HepG2 (cell line): ENCODE measurements around the gene CIAO3. TPM values are rescaled to one million over a fixed set of nuclear protein-coding genes. Genes with fewer than 3 reads are reported as not detected.
A peak's percentile ranks its signal among the peaks of the same experiment; 100 is the strongest.

ENCODE experiments used
- ATAC-seq: fragments of 200-7000 bp; cut with Tn5 transposase; 3 replicates; pipeline ENCODE4 v1.9.1; 2020; ENCODE audit warnings: mild to moderate bottlenecking, moderate library complexity
- BruUV-seq: library from RNA; stranded (reverse); fragments of 400-500 nt; replicated peaks from 2 replicates; lab custom pipeline; 2021; lab: Mats Ljungman, UMichigan
- CTCF ChIA-PET: fragments of 300-600 bp; formaldehyde crosslinking; extraction: SDS; loops from one replicate; lab custom pipeline; 2021; ENCODE audit warnings: low total read pairs, inconsistent platforms, low intra/inter-chr PET ratio; lab: Yijun Ruan, JAX
- POLR2A ChIA-PET: fragments of 350-600 bp; sonication (Branson Sonifier 250); formaldehyde crosslinking; loops from one replicate; lab custom pipeline; 2020; ENCODE audit warnings: antibody characterized with exemption, inconsistent platforms; lab: Yijun Ruan, JAX
- DNase-seq: peaks from one replicate; pipeline ENCODE4 v3.0.0-alpha.2; 2015; ENCODE audit warnings: low spot score
- FAIRE-seq: peaks from 3 replicates; lab custom pipeline; 2011; peaks lifted over from hg19 to GRCh38; lab: Jason Lieb, UNC
- H2AFZ ChIP-seq: one replicate; pipeline ENCODE4 v1.6.1; 2011; ENCODE audit warnings: low read length, inconsistent platforms
- H3K27ac ChIP-seq: fragments of 300-600 bp; 3 replicates; pipeline ENCODE4 v1.8.0; 2011; ENCODE audit warnings: mixed run types, mild to moderate bottlenecking, mixed read lengths, low read length, inconsistent platforms; ENCODE audit not compliant: insufficient read depth; ENCODE audit errors: extremely low read length
- H3K27me3 ChIP-seq, 2 experiments: fragments of 200-600 bp in 1 of 2; 2 replicates in 1 of 2; 3 replicates in 1 of 2; pipeline versions ENCODE4 v1.6.0 to v1.8.0; 2011; ENCODE audit warnings: low read length in 2 of 2, mild to moderate bottlenecking in 2 of 2, moderate library complexity in 2 of 2, inconsistent platforms in 1 of 2; ENCODE audit not compliant: insufficient read depth in 2 of 2, control insufficient read depth in 1 of 2
- H3K36me3 ChIP-seq, 2 experiments: fragments of 200-600 bp in 1 of 2; replicated peaks in 1 of 2; 2 replicates in 1 of 2; 3 replicates in 1 of 2; pipeline versions ENCODE4 v1.5.1 to v1.8.0; 2011; ENCODE audit warnings: low read length in 2 of 2, inconsistent platforms in 1 of 2; ENCODE audit not compliant: insufficient read depth in 2 of 2, control insufficient read depth in 1 of 2
- H3K4me1 ChIP-seq: 2 replicates; pipeline ENCODE4 v1.5.1; 2012; ENCODE audit warnings: low read length, inconsistent platforms; ENCODE audit not compliant: insufficient read depth
- H3K4me2 ChIP-seq: 2 replicates; pipeline ENCODE4 v1.6.0; 2011; ENCODE audit warnings: low read depth, low read length, inconsistent platforms
- H3K4me3 ChIP-seq, 3 experiments: fragments of 200-600 bp in 1 of 3; sonication (generic), shearing (Covaris generic) in 1 of 3; replicated peaks in 1 of 3; 2 replicates each; pipeline ENCODE4 v1.5.1; 2011 to 2016; ENCODE audit warnings: low read length in 3 of 3, inconsistent platforms in 2 of 3, low read depth in 2 of 3, mild to moderate bottlenecking in 2 of 3, control low read depth in 1 of 3, mixed read lengths in 1 of 3; ENCODE audit not compliant: insufficient read depth in 1 of 3
- H3K79me2 ChIP-seq: one replicate; pipeline ENCODE4 v1.6.1; 2011; ENCODE audit warnings: low read length, inconsistent platforms; ENCODE audit not compliant: insufficient read depth
- H3K9ac ChIP-seq: 2 replicates; pipeline ENCODE4 v1.6.0; 2011; ENCODE audit warnings: mild to moderate bottlenecking, low read depth, low read length, inconsistent platforms; ENCODE audit not compliant: insufficient read depth
- H3K9me3 ChIP-seq: 2 replicates; pipeline ENCODE4 v1.5.1; 2012; ENCODE audit warnings: mild to moderate bottlenecking, low read length
- H4K20me1 ChIP-seq: 2 replicates; pipeline ENCODE4 v1.6.0; 2011; ENCODE audit warnings: inconsistent platforms, mild to moderate bottlenecking, low read length, moderate library complexity; ENCODE audit not compliant: insufficient read depth
- BRCA1 ChIP-seq: sonication (generic); formaldehyde crosslinking; IDR thresholded peaks from 2 replicates; pipeline ENCODE4 v1.4.0; 2020; ENCODE audit warnings: missing genetic modification reagents
- FOXM1 ChIP-seq: sonication (generic); formaldehyde crosslinking; IDR thresholded peaks from 2 replicates; pipeline ENCODE4 v1.5.0; 2020; ENCODE audit warnings: missing genetic modification reagents
- GTF2F1 ChIP-seq: fragments of 150-350 bp; IDR thresholded peaks from 2 replicates; pipeline ENCODE4 v1.6.1; 2014; ENCODE audit warnings: low read length
- HES4 ChIP-seq: sonication (generic); formaldehyde crosslinking; IDR thresholded peaks from 2 replicates; pipeline ENCODE4 v1.9.0; 2021; ENCODE audit warnings: mild to moderate bottlenecking, missing genetic modification reagents, borderline replicate concordance
- MTERF4 ChIP-seq: sonication (generic); formaldehyde crosslinking; IDR thresholded peaks from 2 replicates; pipeline ENCODE4 v1.8.0; 2023; ENCODE audit warnings: mild to moderate bottlenecking, missing genetic modification reagents
- MYPOP ChIP-seq: sonication (generic); formaldehyde crosslinking; IDR thresholded peaks from 2 replicates; pipeline ENCODE4 v1.8.1; 2023; ENCODE audit warnings: mild to moderate bottlenecking, moderate library complexity, missing genetic modification reagents
- TAF15 ChIP-seq: fragments of 200-400 bp; formaldehyde crosslinking; IDR thresholded peaks from one replicate; pipeline ENCODE4 v1.6.1; 2018; ENCODE audit warnings: mild to moderate bottlenecking, low read depth, low read length; ENCODE audit not compliant: poor library complexity, severe bottlenecking
- ZNF17 ChIP-seq: sonication (generic); formaldehyde crosslinking; IDR thresholded peaks from 2 replicates; pipeline ENCODE4 v1.5.0; 2020; ENCODE audit warnings: mild to moderate bottlenecking, missing genetic modification reagents
- ZNF263 ChIP-seq: sonication (generic); formaldehyde crosslinking; IDR thresholded peaks from 2 replicates; pipeline ENCODE4 v1.4.0; 2020; ENCODE audit warnings: missing genetic modification reagents
- ZNF326 ChIP-seq: sonication (generic); formaldehyde crosslinking; IDR thresholded peaks from 2 replicates; pipeline ENCODE4 v1.4.0; 2020; ENCODE audit warnings: missing genetic modification reagents, borderline replicate concordance
- WGBS: methylation state at CpG from one replicate; pipeline ENCODE4 v1.1.6; 2017; ENCODE audit warnings: low lambda C conversion rate; 5-methylcytosine and 5-hydroxymethylcytosine counted together
- in situ Hi-C: cut with HindIII; loops from 2 replicates; pipeline ENCODE4 v1.10.0; 2017; ENCODE audit warnings: low pct_unique_long_range_greater_than_20kb; ENCODE audit not compliant: extremely low pct_ligation_motif_present
- intact Hi-C: fragments of 100-400 bp; cut with micrococcal nuclease; formaldehyde crosslinking; loops from one replicate; pipeline ENCODE4 v1.10.0; 2022; ENCODE audit not compliant: unreplicated experiment
- polyA plus RNA-seq, 8 experiments: library from polyadenylated mRNA; depleted of rRNA in 3 of 8; stranded (reverse) in 7 of 8; unstranded in 1 of 8; fragments of >200 nt; fragmentation: Illumina TruSeq in 4 of 8; extraction: Trizol in 4 of 8; gene quantifications; 2 replicates each; pipeline versions ENCODE4 v1.2.1 to v1.2.3, GENCODE V29; 2011 to 2016; ENCODE audit warnings: low read depth in 4 of 8, missing spikeins in 1 of 8, mixed read lengths in 1 of 8; ENCODE audit not compliant: insufficient read depth in 1 of 8
- total RNA-seq, 5 experiments: library from RNA; depleted of rRNA; stranded (reverse); fragments of >200 nt; fragmentation: Illumina TruSeq; extraction: Trizol; gene quantifications; 2 replicates each; pipeline ENCODE4 v1.2.3, GENCODE V29; 2016; ENCODE audit warnings: low read depth in 1 of 5
- TF ChIP-seq, protein P1 (sequence below): sonication (generic); formaldehyde crosslinking; IDR thresholded peaks from 2 replicates; pipeline ENCODE4 v1.4.0; 2020; ENCODE audit warnings: missing genetic modification reagents, borderline replicate concordance
- TF ChIP-seq, protein P2 (sequence below): sonication (generic); formaldehyde crosslinking; IDR thresholded peaks from 2 replicates; pipeline ENCODE4 v1.4.0; 2020; ENCODE audit warnings: missing genetic modification reagents
- TF ChIP-seq, protein P3 (sequence below): sonication (generic); formaldehyde crosslinking; IDR thresholded peaks from 2 replicates; pipeline ENCODE4 v1.4.0; 2020; ENCODE audit warnings: mild to moderate bottlenecking, missing genetic modification reagents

CIAO3 gene
- total and polyA plus RNA-seq, 2 of the 13 experiments (the other 11 are each of a cell fraction or from before 2014, with no cell fraction given): 21.7 to 25.0 TPM

DNA sequence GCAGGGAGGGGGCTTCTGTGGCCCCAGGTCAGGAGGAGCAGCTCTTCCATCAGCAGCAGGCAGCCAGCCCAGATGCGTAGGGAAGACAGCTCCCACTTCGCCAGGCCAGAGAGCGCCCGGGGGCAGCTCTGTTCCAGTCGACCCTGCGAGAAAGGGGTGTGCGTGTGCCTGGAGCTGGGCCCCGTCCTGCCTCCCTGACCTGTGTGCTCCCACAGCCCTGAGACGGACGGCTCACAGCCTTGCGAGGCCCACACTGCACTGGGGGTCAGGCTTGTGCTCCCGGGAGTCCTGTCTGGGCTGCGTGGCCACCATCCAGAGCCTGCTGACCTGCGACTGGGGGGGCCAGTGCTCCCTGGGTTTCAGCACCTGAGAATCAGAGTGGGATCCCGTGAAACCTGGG, 19.3 kb upstream of the CIAO3 start (continued):
- TF ChIP-seq MYPOP (CRISPR knock-in tag): no peak
- no peak for TF ChIP-seq ZNF17
- TF ChIP-seq ZNF263 (CRISPR knock-in tag): 0 out of 2 replicates have a peak, but pooled peaks have one; percentile 12

GRCh38 chr16:759110-759910, 18.5 kb upstream of the CIAO3 start:
- ChIA-PET POLR2A (interaction anchor here (1.2 kb wide), 1 partner anchor 29 kb away, joined by 4 read pairs; the partner anchor contains the start of genes CHTF18 and RPUSD1), CTCF (no interaction called here)
- no peaks in the 10 kb centered on the region for H3K9me3 ChIP-seq
- H3K4me3 ChIP-seq: no peak overlapping the region
- H3K27me3 ChIP-seq: peaks cover 3 to 18% of the 10 kb centered on the region in 2 experiments; a peak in 4 of 5 replicates
- DNase-seq: no peak
- peaks cover 32% of the 10 kb centered on the region for H3K4me1 ChIP-seq
- no peak overlapping the region for H3K4me2 ChIP-seq
- no peaks in the 10 kb centered on the region for H3K79me2 ChIP-seq
- H3K36me3 ChIP-seq: no peaks in the 10 kb centered on the region
- H3K9ac ChIP-seq: no peak overlapping the region
- 61% methylated on average over 25 of the region's 34 CpGs for WGBS
- H2AFZ ChIP-seq: no peak overlapping the region
- no peak overlapping the region for H3K27ac ChIP-seq
- ATAC-seq: no peak
- FAIRE-seq: no peak
- BruUV-seq: no TSS peak
- H4K20me1 ChIP-seq: no peaks in the 10 kb centered on the region
- intact Hi-C loops (no loop called here), in situ Hi-C loops (no loop called here)
- TF ChIP-seq HES4 (no peak), MTERF4 (CRISPR knock-in tag) (no peak), GTF2F1 (no peak), TAF15 (no peak), FOXM1 (CRISPR knock-in tag) (no peak), BRCA1 (CRISPR knock-in tag) (no peak), ZNF326 (CRISPR knock-in tag) (no peak)
- TF ChIP-seq, protein P1, sequence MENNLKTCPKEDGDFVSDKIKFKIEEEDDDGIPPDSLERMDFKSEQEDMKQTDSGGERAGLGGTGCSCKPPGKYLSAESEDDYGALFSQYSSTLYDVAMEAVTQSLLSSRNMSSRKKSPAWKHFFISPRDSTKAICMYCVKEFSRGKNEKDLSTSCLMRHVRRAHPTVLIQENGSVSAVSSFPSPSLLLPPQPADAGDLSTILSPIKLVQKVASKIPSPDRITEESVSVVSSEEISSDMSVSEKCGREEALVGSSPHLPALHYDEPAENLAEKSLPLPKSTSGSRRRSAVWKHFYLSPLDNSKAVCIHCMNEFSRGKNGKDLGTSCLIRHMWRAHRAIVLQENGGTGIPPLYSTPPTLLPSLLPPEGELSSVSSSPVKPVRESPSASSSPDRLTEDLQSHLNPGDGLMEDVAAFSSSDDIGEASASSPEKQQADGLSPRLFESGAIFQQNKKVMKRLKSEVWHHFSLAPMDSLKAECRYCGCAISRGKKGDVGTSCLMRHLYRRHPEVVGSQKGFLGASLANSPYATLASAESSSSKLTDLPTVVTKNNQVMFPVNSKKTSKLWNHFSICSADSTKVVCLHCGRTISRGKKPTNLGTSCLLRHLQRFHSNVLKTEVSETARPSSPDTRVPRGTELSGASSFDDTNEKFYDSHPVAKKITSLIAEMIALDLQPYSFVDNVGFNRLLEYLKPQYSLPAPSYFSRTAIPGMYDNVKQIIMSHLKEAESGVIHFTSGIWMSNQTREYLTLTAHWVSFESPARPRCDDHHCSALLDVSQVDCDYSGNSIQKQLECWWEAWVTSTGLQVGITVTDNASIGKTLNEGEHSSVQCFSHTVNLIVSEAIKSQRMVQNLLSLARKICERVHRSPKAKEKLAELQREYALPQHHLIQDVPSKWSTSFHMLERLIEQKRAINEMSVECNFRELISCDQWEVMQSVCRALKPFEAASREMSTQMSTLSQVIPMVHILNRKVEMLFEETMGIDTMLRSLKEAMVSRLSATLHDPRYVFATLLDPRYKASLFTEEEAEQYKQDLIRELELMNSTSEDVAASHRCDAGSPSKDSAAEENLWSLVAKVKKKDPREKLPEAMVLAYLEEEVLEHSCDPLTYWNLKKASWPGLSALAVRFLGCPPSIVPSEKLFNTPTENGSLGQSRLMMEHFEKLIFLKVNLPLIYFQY (CRISPR knock-in tag): no peak
- TF ChIP-seq, protein P2, sequence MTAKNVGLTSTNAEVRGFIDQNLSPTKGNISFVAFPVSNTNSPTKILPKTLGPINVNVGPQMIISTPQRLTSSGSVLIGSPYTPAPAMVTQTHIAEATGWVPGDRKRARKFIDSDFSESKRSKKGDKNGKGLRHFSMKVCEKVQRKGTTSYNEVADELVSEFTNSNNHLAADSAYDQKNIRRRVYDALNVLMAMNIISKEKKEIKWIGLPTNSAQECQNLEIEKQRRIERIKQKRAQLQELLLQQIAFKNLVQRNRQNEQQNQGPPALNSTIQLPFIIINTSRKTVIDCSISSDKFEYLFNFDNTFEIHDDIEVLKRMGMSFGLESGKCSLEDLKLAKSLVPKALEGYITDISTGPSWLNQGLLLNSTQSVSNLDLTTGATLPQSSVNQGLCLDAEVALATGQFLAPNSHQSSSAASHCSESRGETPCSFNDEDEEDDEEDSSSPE (CRISPR knock-in tag): no peak
- TF ChIP-seq, protein P3, sequence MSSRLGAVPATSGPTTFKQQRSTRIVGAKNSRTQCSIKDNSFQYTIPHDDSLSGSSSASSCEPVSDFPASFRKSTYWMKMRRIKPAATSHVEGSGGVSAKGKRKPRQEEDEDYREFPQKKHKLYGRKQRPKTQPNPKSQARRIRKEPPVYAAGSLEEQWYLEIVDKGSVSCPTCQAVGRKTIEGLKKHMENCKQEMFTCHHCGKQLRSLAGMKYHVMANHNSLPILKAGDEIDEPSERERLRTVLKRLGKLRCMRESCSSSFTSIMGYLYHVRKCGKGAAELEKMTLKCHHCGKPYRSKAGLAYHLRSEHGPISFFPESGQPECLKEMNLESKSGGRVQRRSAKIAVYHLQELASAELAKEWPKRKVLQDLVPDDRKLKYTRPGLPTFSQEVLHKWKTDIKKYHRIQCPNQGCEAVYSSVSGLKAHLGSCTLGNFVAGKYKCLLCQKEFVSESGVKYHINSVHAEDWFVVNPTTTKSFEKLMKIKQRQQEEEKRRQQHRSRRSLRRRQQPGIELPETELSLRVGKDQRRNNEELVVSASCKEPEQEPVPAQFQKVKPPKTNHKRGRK (CRISPR knock-in tag): no peak
